Measurements from ENCODE around the gene D2HGDH.
"Not testable (repeated sequence)": the region's sequence is repeated elsewhere in the genome, so short reads cannot be mapped to it uniquely, and the experiment has no call there.

Gene D2HGDH

DNA sequence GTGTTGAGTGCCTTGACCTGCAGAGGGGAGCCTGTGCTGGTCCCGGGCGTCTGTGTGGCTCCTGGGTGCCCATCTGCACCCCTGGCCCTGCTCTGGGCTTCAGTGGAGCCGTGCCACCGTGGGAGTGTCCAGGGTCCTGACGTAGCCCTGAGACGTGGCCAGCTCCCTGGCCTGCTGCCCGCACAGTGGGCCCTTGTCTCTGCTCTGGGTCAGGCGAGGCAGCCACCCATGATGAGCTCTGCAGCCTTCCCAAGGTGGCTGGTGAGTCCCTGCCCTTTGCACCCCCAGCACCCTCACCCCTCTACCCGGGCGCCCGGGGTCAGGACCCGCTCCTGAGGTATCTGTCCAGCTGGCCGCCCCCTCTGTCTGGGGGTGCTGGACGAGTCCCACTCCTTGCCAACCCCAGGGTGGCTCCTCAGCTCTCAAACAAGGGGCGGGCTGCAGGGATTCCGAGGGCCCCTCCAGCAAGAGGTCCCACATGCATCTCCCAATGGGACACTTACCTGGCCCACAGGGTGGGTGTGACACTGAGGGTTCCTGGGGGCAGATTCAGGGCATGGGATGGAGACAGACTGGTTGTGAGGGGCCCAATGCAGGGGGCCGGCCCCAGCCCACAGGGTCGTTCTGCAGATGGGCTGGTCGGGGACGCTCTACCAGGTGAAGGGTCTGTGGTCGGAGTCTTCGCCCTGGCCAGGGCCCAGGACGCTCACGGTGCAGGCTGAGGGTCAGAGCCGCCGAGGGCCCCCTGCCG is 76.9 kb downstream of the D2HGDH start:
- no peak for DNase-seq

DNA sequence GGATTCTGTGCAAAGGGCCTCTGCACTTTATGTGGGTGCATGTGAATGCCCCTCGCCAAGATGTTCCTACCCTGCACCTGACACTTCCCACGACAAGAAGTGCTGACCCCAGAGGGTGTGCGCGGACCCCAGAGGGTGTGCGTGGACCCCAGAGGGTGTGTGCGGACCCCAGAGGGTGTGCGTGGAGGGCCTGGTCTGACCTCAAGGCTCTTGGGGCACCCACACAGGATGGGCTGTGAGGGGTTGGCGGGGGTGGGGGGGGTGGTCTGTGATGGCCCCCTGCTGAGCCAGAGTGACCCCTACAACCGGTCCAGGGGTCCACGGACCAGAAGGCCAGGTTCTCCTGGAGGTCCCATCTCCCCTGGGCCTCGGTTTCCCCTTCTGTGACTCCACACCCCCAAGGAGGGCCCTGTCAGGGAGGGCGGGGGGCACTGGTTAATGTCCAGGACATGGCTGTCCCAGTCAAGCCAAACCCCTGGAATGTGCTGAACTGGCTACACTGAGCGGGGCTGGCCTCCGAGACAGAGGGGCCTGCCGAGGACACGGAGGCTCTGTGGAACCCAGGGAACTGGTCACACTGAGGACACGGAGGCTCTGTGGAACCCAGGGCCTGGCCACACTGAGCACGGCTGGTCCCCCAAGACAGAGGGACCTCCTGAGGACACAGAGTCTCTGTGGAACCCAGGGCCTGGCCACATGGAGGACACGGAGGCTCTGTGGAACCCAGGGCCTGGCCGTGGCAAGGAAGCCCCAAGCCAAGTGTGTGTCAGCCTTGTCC is 77.7 kb downstream of the D2HGDH start:
- no peak for DNase-seq

DNA sequence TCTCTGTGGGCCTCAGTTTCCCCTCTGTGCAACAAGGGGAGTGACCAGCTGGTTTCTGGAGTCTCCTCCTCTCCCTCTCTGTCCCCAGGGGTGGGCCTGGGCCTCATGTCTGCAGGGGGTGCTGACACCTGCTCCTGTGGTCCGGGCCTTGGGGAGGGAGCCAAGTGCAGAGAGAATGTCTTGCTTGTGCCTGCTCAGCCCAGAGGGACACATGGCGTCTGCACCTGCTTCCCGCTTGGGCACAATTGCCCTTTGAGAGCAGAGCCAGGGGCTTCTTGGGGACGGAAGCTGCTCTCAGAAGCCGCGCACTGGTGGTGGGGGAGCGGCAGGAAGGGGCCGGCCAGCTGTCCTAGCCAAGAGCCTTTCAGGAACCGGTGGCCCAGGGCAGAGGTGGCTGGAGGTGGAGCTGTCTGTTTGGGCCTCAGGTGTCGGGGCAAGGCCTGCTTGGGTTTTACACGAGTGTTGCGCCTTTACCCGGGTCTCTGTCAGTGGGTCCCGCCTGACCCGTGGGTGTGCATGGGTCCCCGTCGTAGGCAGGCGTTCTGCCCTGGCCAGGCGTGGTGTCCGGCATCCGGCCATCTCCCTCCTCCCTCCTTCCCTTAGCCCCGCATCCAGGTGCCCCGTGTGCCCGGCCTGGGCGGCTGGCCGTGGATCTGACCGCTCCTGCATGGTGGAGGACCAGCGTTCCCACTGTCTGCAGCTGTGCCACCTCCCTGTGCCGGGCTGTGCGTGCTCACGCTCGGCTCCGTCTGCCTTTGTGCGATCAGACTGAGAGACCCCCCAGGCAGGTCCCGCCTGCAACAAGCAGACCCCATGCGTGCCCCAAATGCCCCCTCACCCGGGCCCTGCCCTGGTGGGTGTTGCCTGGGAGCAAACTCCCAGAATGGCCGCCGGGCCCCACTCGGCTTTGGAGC is 78.6 kb downstream of the D2HGDH start:
- DNase-seq = no peak

GRCh38 chr2:241813644-241814392 is 79.4 kb downstream of the D2HGDH start:
- DNase-seq = no peak

DNA sequence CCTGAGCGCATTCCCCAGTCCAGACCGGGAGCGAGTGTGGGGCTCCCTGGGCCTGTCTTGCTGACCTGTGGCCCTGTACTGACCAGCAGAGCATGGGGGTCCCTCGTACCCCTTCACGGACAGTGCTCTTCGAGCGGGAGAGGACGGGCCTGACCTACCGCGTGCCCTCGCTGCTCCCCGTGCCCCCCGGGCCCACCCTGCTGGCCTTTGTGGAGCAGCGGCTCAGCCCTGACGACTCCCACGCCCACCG is 79.9 kb downstream of the D2HGDH start:
- DNase-seq = no peak

- DNase-seq = no peak
Measured at GRCh38 chr2:241814643-241815476, 80.4 kb downstream of the D2HGDH start.

DNA sequence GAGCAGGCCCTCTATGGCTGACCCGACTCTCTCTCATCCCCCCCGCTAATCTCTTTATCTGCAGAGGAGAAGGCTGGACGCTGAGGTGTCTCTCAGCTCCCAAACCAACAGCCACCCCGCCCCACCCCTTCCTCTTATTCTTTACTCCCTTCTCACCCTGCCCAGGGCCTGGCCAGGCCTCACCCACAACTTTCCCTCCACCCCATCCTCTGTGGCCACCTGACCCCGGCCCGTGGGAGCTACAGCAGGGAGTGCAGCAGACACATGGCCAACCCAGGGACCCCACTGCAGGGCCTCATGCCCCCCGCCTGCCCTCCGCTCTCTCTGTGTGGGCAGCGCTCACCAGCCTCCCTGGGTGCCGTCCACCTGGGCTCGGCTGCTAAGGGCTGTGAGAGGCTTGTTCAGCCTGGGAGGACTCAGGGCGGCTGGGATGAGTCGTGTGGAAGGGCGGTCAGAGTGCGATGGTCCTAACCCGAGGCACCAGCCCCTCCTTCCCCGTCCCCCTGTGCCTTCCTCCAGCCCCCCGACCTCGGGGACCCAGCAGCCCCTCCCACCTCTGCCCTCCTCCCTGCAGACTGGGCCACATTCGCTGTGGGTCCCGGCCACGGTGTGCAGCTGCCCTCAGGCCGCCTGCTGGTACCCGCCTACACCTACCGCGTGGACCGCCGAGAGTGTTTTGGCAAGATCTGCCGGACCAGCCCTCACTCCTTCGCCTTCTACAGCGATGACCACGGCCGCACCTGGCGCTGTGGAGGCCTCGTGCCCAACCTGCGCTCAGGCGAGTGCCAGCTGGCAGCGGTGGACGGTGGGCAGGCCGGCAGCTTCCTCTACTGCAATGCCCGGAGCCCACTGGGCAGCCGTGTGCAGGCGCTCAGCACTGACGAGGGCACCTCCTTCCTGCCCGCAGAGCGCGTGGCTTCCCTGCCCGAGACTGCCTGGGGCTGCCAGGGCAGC is 81.3 kb downstream of the D2HGDH start:
- DNase-seq = no peak

GRCh38 chr2:241816431-241817121 is 82.1 kb downstream of the D2HGDH start:
- no peak for DNase-seq

- no peak for DNase-seq
Measured at GRCh38 chr2:241817126-241817820, 82.8 kb downstream of the D2HGDH start.

DNA sequence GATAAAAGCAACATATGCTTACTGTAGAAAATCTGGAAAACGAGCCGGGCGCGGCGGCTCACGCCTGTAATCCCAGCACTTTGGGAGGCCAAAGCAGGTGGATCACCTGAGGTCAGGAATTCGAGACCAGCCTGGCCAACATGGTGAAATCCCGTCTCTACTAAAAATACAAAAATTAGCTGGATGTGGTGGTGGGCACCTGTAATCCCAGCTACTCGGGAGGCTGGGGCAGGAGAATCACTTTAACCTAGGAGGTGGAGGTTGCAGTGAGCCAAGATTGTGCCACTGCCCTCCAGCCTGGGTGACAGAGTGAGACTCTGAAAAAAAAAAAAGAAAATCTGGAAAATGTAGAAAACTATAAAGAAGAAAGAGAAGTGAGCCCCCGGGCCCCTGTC is 83.4 kb downstream of the D2HGDH start:
- DNase-seq = not testable (repeated sequence)
